Neural cell (in vitro differentiated cells): ENCODE measurements around the gene MOSMO.

ENCODE experiments used
- CTCF ChIP-seq: fragments of 450-650 bp; IDR thresholded peaks from 2 replicates; pipeline ENCODE4 v1.5.1; 2014; ENCODE audit warnings: antibody characterized with exemption, mild to moderate bottlenecking, moderate library complexity; ENCODE audit not compliant: poor library complexity, severe bottlenecking
- EZH2 ChIP-seq: fragments of 200-600, 300-800 bp; shearing (Covaris generic), sonication (generic); IDR thresholded peaks from 2 replicates; pipeline ENCODE4 v1.6.1; 2014; ENCODE audit warnings: antibody characterized with exemption, low read length, borderline replicate concordance, mild to moderate bottlenecking; ENCODE audit not compliant: insufficient read depth, poor library complexity, severe bottlenecking
- RAD21 ChIP-seq: fragments of 450-650 bp; conservative IDR thresholded peaks from 2 replicates; pipeline ENCODE4 v1.6.1; 2014; ENCODE audit warnings: antibody characterized with exemption, mild to moderate bottlenecking, moderate library complexity
- REST ChIP-seq: IDR thresholded peaks from 2 replicates; pipeline ENCODE4 v1.6.1; 2012; ENCODE audit warnings: borderline replicate concordance
- TAF1 ChIP-seq: IDR thresholded peaks from 2 replicates; pipeline ENCODE4 v1.6.1; 2012; ENCODE audit warnings: low read depth

- TF ChIP-seq EZH2 (no peak), TAF1 (no peak), CTCF (no peak), RAD21 (no peak), REST (no peak)
Measured at GRCh38 chr16:21989133-21989532, 18.8 kb upstream of the MOSMO start.
